GM12878 (cell line): ENCODE data around the gene DHCR7. TPM values are rescaled to one million over a fixed set of nuclear protein-coding genes. Genes with fewer than 3 reads are reported as not detected.

Experiments used
- ATAC-seq: fragments of 200-7000 bp; cut with Tn5 transposase; 3 replicates; pipeline ENCODE4 v1.9.1; 2020; ENCODE audit warnings: mild to moderate bottlenecking, moderate library complexity
- BruUV-seq: library from RNA; stranded (reverse); fragments of 400-500 nt; replicated peaks from 2 replicates; lab custom pipeline; 2021; lab: Mats Ljungman, UMichigan
- CTCF ChIA-PET: fragments of 300-600 bp; sonication (Branson Sonifier 250); formaldehyde crosslinking; extraction: SDS; loops from one replicate; lab custom pipeline; 2021; ENCODE audit warnings: inconsistent platforms; lab: Yijun Ruan, JAX
- POLR2A ChIA-PET: fragments of 350-600 bp; formaldehyde crosslinking; extraction: SDS; loops from one replicate; lab custom pipeline; 2021; ENCODE audit warnings: inconsistent platforms; lab: Charles Lee
- RAD21 ChIA-PET: fragments of 300-600 bp; sonication (Branson Sonifier 250); formaldehyde crosslinking; loops from one replicate; lab custom pipeline; 2023; ENCODE audit warnings: antibody characterized with exemption; ENCODE audit not compliant: unreplicated experiment; lab: Charles Lee
- SMC1A ChIA-PET: fragments of 300-600 bp; sonication (Branson Sonifier 250); formaldehyde crosslinking; loops from one replicate; lab custom pipeline; 2023; ENCODE audit not compliant: unreplicated experiment, uncharacterized antibody; lab: Charles Lee
- DNase-seq: peaks from one replicate; pipeline ENCODE4 v3.0.0-alpha.2; 2011; ENCODE audit warnings: low read depth, low spot score
- FAIRE-seq: peaks from 3 replicates; lab custom pipeline; 2011; peaks lifted over from hg19 to GRCh38; lab: Jason Lieb, UNC
- H2AFZ ChIP-seq: 2 replicates; pipeline ENCODE4 v1.6.0; 2011; ENCODE audit warnings: low read depth, low read length, control low read depth; ENCODE audit not compliant: control insufficient read depth
- H3K27ac ChIP-seq: 2 replicates; pipeline ENCODE4 v1.5.1; 2011; ENCODE audit warnings: control low read depth; ENCODE audit not compliant: control insufficient read depth, insufficient read depth
- H3K27me3 ChIP-seq, 2 experiments: replicated peaks in 1 of 2; 2 replicates each; pipeline versions ENCODE4 v1.6.0 to v1.6.1; 2011; ENCODE audit warnings: low read length in 1 of 2; ENCODE audit not compliant: control insufficient read depth in 2 of 2, insufficient read depth in 2 of 2
- H3K36me3 ChIP-seq, 2 experiments: 2 replicates each; pipeline ENCODE4 v1.5.1; 2011; ENCODE audit warnings: low read length in 1 of 2; ENCODE audit not compliant: control insufficient read depth in 2 of 2, insufficient read depth in 2 of 2
- H3K4me1 ChIP-seq: 2 replicates; pipeline ENCODE4 v1.6.1; 2011; ENCODE audit warnings: mild to moderate bottlenecking, low read length, moderate library complexity, mixed read lengths; ENCODE audit not compliant: control insufficient read depth, insufficient read depth
- H3K4me2 ChIP-seq: 2 replicates; pipeline ENCODE4 v1.6.0; 2011; ENCODE audit warnings: control low read depth; ENCODE audit not compliant: control insufficient read depth, insufficient read depth
- H3K4me3 ChIP-seq: fragments of 200-600 bp; sonication (generic); 2 replicates; pipeline ENCODE4 v1.5.1; 2016
- H3K79me2 ChIP-seq: 2 replicates; pipeline ENCODE4 v1.6.0; 2011; ENCODE audit warnings: low read length; ENCODE audit not compliant: control insufficient read depth, insufficient read depth
- H3K9ac ChIP-seq: 2 replicates; pipeline ENCODE4 v1.8.0; 2011; ENCODE audit warnings: low read length, control low read depth, mixed read lengths; ENCODE audit not compliant: control insufficient read depth, insufficient read depth
- H3K9me3 ChIP-seq: replicated peaks from 3 replicates; pipeline ENCODE4 v1.5.1; 2011; ENCODE audit warnings: mild to moderate bottlenecking, low read length; ENCODE audit not compliant: control insufficient read depth, insufficient read depth
- H4K20me1 ChIP-seq: 2 replicates; pipeline ENCODE4 v1.6.0; 2011; ENCODE audit not compliant: control insufficient read depth, insufficient read depth
- CREB1 ChIP-seq: IDR thresholded peaks from 2 replicates; pipeline ENCODE4 v1.6.1; 2012; ENCODE audit warnings: low read depth, mild to moderate bottlenecking, inconsistent platforms
- EP300 ChIP-seq, 2 experiments: fragments of 150-350 bp in 1 of 2; IDR thresholded peaks; 2 replicates each; pipeline ENCODE4 v1.6.1; 2011 to 2012; ENCODE audit warnings: low read depth in 2 of 2, low read length in 2 of 2, borderline replicate concordance in 1 of 2, improper control_type of control experiment in 1 of 2, inconsistent platforms in 1 of 2; ENCODE audit not compliant: control insufficient read depth in 1 of 2
- MEF2B ChIP-seq: fragments of 450-650 bp; IDR thresholded peaks from 2 replicates; pipeline ENCODE4 v1.6.1; 2018; ENCODE audit warnings: mild to moderate bottlenecking, moderate library complexity; ENCODE audit not compliant: partially characterized antibody, poor library complexity, severe bottlenecking
- SUPT20H ChIP-seq: IDR thresholded peaks from 2 replicates; pipeline ENCODE4 v1.6.1; 2011; ENCODE audit warnings: low read depth, mild to moderate bottlenecking, low read length, moderate library complexity, borderline replicate concordance; ENCODE audit not compliant: control insufficient read depth
- USF2 ChIP-seq: IDR thresholded peaks from 2 replicates; pipeline ENCODE4 v1.6.1; 2011; ENCODE audit warnings: low read depth, low read length, improper control_type of control experiment, borderline replicate concordance
- ZBTB4 ChIP-seq: fragments of 450-650 bp; formaldehyde crosslinking; IDR thresholded peaks from 2 replicates; pipeline ENCODE4 v1.4.0; 2022; ENCODE audit warnings: mild to moderate bottlenecking, moderate library complexity
- WGBS: methylation state at CpG from one replicate; pipeline ENCODE4 v1.1.6; 2016; ENCODE audit warnings: low lambda C conversion rate; ENCODE audit not compliant: insufficient replicate concordance, insufficient coverage; ENCODE audit errors: missing lambda C conversion rate; 5-methylcytosine and 5-hydroxymethylcytosine counted together
- in situ Hi-C: fragments of 300-500 bp; cut with MboI; formaldehyde crosslinking; loops from 9 replicates; pipeline ENCODE4 v1.14.3; 2018; ENCODE audit warnings: mixed read lengths
- intact Hi-C: fragments of 100-400 bp; cut with micrococcal nuclease; formaldehyde crosslinking; loops from one replicate; pipeline ENCODE4 v1.14.2; 2022; ENCODE audit not compliant: unreplicated experiment
- polyA plus RNA-seq, 11 experiments: library from polyadenylated mRNA; depleted of rRNA in 4 of 11; unstranded in 6 of 11; stranded (reverse) in 5 of 11; fragments of >200 nt; fragmentation: Nextera tagmentation in 4 of 11; fragmentation: Illumina TruSeq in 1 of 11; extraction: Ambion mirVana in 4 of 11; extraction: Trizol in 1 of 11; gene quantifications; 1 replicate in 1 of 11; 2 replicates in 10 of 11; pipeline versions ENCODE4 v1.2.1 to v1.2.3, GENCODE V29; 2011 to 2016; ENCODE audit warnings: inconsistent platforms in 2 of 11, missing spikeins in 2 of 11, low read depth in 1 of 11
- total RNA-seq, 4 experiments: library from RNA; depleted of rRNA in 3 of 4; stranded (reverse); fragments of >200 nt in 3 of 4; fragmentation: Illumina TruSeq in 1 of 4; extraction: Trizol in 1 of 4; gene quantifications; 2 replicates each; pipeline versions ENCODE4 v1.2.1 to v1.2.3, GENCODE V29; 2013 to 2021

The DHCR7 gene
- total and polyA plus RNA-seq, 10 of the 15 experiments (the other 5 are each of a cell fraction or from before 2014, with no cell fraction given): 4.2 to 115 (median 57.8) TPM

- no peak for TF ChIP-seq ZBTB4 (CRISPR knock-in tag)
- TF ChIP-seq EP300 (IDR thresholded peaks at IDR 0.05; ENCODE audit: borderline replicate concordance in 1 of 2, control insufficient read depth in 1 of 2, low read depth in 2 of 2, low read length in 2 of 2): no peak
Observed at GRCh38 chr11:71441251-71441650, 6.9 kb downstream of the DHCR7 start (continued).

- Histone ChIP-seq H3K4me1 (no peaks in the 10 kb centered on the region), H3K79me2 (no peaks in the 10 kb centered on the region), H3K4me3 (no peak overlapping the region), H3K9me3 (no peaks in the 10 kb centered on the region), H4K20me1 (no peaks in the 10 kb centered on the region), H3K27ac (no peak overlapping the region), H3K9ac (no peak overlapping the region), H3K4me2 (no peak overlapping the region), H3K27me3 (no peaks in the 10 kb centered on the region), H3K36me3 (peaks cover 18 to 21% of the 10 kb centered on the region in 2 experiments; a peak in 3 of 4 replicates), H2AFZ (no peak overlapping the region)
- SMC1A ChIA-PET: no interaction called here
- 97% methylated on average over 5 of the region's 6 CpGs for WGBS
- ATAC-seq (no peak), DNase-seq (no peak), FAIRE-seq (no peak)
- intact Hi-C loops (no loop called here), in situ Hi-C loops (no loop called here)
- no TSS peak for BruUV-seq
- TF ChIP-seq CREB1: no peak
- TF ChIP-seq MEF2B: no peak
- no peak for TF ChIP-seq SUPT20H
- no peak for TF ChIP-seq USF2
- RAD21 ChIA-PET: no interaction called here
- POLR2A ChIA-PET: no interaction called here
- CTCF ChIA-PET: interaction anchor here (0.9 kb wide), 1 partner anchor 10 kb away, joined by 3 read pairs; no protein-coding TSS in a partner anchor
Observed at GRCh38 chr11:71440021-71440755, 8.0 kb downstream of the DHCR7 start.
